Measurements from ENCODE around the gene LAMP1. TPM values are rescaled to one million over a fixed set of nuclear protein-coding genes. Genes with fewer than 3 reads are reported as not detected.

Gene LAMP1
- polyA plus RNA-seq, 1 of the 3 experiments (the other 2 are of a cell fraction): 261 TPM

DNA sequence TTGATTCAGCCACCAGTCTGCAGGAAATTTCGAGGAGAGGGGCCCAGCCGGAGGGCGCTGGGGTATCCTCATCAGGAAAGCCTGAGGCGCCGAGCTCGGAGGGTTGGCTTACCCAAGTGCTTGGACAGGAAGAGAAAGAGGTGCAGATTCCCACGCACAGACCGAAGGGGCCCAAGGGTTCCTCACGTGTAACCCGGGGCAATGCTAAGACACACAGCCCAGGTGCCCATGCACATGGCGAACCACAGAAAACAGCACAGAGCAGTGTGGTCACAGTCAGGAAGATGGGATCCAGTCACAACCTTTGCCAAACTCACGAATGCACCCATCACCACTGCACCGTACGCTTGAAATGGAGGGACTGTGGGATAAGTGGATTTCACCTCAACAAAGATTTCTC is 36.0 kb downstream of the LAMP1 start:
- POLR2A ChIA-PET: no interaction called here
- Histone ChIP-seq H3K4me1 (ENCODE audit: control insufficient read depth in 1 of 2, insufficient read depth in 2 of 2, low read depth in 1 of 2, low read length in 1 of 2) (no peaks in the 10 kb centered on the region; a peak in 1 of 4 replicates), H3K9ac (no peak overlapping the region), H4K20me1 (ENCODE audit: insufficient read depth) (no peaks in the 10 kb centered on the region), H3K4me2 (no peak overlapping the region), H3K4me3 (ENCODE audit: low read depth in 2 of 2, low read length in 1 of 2) (no peak overlapping the region), H3K9me2 (no peaks in the 10 kb centered on the region), H2AFZ (ENCODE audit: low read depth) (no peak overlapping the region), H3K36me3 (replicated peaks in 1 of 2; ENCODE audit: control insufficient read depth in 1 of 2, insufficient read depth in 2 of 2, low read length in 1 of 2) (no peaks in the 10 kb centered on the region), H3K9me3 (no peaks in the 10 kb centered on the region), H3K27ac (ENCODE audit: low read depth in 2 of 2, low read length in 1 of 2) (no peak overlapping the region), H3K27me3 (ENCODE audit: insufficient read depth) (no peaks in the 10 kb centered on the region), H3F3A (replicated peaks; ENCODE audit: insufficient read depth) (no peaks in the 10 kb centered on the region), H3K79me2 (ENCODE audit: insufficient read depth) (no peaks in the 10 kb centered on the region)
- no peak for DNase-seq
- CTCF ChIA-PET: no interaction called here
- TF ChIP-seq TCF12 (IDR thresholded peaks at IDR 0.05): no peak
- TF ChIP-seq CHD2 (IDR thresholded peaks at IDR 0.05; ENCODE audit: low read length, partially characterized antibody): no peak
- no peak for TF ChIP-seq EZH2phosphoT487 (IDR thresholded peaks at IDR 0.05; ENCODE audit: borderline replicate concordance, low read depth)
- TF ChIP-seq, protein P1, sequence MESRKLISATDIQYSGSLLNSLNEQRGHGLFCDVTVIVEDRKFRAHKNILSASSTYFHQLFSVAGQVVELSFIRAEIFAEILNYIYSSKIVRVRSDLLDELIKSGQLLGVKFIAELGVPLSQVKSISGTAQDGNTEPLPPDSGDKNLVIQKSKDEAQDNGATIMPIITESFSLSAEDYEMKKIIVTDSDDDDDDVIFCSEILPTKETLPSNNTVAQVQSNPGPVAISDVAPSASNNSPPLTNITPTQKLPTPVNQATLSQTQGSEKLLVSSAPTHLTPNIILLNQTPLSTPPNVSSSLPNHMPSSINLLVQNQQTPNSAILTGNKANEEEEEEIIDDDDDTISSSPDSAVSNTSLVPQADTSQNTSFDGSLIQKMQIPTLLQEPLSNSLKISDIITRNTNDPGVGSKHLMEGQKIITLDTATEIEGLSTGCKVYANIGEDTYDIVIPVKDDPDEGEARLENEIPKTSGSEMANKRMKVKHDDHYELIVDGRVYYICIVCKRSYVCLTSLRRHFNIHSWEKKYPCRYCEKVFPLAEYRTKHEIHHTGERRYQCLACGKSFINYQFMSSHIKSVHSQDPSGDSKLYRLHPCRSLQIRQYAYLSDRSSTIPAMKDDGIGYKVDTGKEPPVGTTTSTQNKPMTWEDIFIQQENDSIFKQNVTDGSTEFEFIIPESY (IDR thresholded peaks at IDR 0.05; ENCODE audit: borderline replicate concordance, low read depth): no peak
- TF ChIP-seq, protein P2, sequence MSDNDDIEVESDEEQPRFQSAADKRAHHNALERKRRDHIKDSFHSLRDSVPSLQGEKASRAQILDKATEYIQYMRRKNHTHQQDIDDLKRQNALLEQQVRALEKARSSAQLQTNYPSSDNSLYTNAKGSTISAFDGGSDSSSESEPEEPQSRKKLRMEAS (IDR thresholded peaks at IDR 0.05; ENCODE audit: low read depth): no peak
- TF ChIP-seq, protein P3, sequence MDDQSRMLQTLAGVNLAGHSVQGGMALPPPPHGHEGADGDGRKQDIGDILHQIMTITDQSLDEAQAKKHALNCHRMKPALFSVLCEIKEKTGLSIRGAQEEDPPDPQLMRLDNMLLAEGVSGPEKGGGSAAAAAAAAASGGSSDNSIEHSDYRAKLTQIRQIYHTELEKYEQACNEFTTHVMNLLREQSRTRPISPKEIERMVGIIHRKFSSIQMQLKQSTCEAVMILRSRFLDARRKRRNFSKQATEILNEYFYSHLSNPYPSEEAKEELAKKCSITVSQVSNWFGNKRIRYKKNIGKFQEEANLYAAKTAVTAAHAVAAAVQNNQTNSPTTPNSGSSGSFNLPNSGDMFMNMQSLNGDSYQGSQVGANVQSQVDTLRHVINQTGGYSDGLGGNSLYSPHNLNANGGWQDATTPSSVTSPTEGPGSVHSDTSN (IDR thresholded peaks at IDR 0.05): no peak
- TF ChIP-seq POLR2AphosphoS5 (IDR thresholded peaks at IDR 0.05; ENCODE audit: low read depth, low read length): no peak
- TF ChIP-seq GABPA (IDR thresholded peaks at IDR 0.05; ENCODE audit: low read depth): no peak
- TF ChIP-seq MXI1 (IDR thresholded peaks at IDR 0.05; ENCODE audit: low read depth, low read length): no peak
- TF ChIP-seq ELF1 (IDR thresholded peaks at IDR 0.05): no peak
- TF ChIP-seq NFIC (IDR thresholded peaks at IDR 0.05; ENCODE audit: borderline replicate concordance): no peak
- TF ChIP-seq FOXM1 (IDR thresholded peaks at IDR 0.05; ENCODE audit: low read depth): no peak
- TF ChIP-seq JUND (IDR thresholded peaks at IDR 0.05): no peak
- no peak for TF ChIP-seq YY1 (IDR thresholded peaks at IDR 0.05; ENCODE audit: low read depth)
- WGBS (ENCODE audit: low lambda C conversion rate): 98% methylated on average over 8 of the region's 14 CpGs

DNA sequence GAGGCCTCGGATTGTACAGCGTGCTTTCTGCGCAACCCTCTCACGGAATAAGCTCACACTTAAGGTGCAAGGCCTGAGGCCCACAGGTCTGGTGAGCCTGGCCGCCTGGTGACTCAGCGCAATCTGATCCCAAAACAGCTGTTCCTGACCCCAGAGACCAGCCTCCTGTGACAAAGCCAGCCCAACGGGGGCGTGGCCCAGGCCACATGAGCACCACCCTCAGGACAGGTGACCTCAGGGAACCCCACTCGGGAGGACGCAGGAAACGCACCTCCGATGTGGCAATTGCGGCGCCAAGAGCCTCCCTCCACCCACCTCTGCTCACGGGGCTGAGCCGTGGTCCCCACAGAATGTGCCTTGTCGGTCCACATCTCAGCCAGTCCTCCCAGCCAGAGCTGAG is 40.5 kb downstream of the LAMP1 start:
- no peak overlapping the region for H3K9ac ChIP-seq
- no peaks in the 10 kb centered on the region for H3K9me2 ChIP-seq
- no peak overlapping the region for H3K4me2 ChIP-seq
- POLR2A ChIA-PET: no interaction called here
- H3K4me3 ChIP-seq (ENCODE audit: low read depth in 2 of 2, low read length in 1 of 2): no peak overlapping the region
- no peak overlapping the region for H2AFZ ChIP-seq (ENCODE audit: low read depth)
- CTCF ChIA-PET: interaction anchor here (1.4 kb wide), 1 partner anchor 18 kb away, joined by 4 read pairs; no protein-coding TSS in a partner anchor
- 66% methylated on average over 6 of the region's 17 CpGs for WGBS (ENCODE audit: low lambda C conversion rate)
- no peaks in the 10 kb centered on the region for H3F3A ChIP-seq (replicated peaks; ENCODE audit: insufficient read depth)
- H3K4me1 ChIP-seq (ENCODE audit: control insufficient read depth in 1 of 2, insufficient read depth in 2 of 2, low read depth in 1 of 2, low read length in 1 of 2): no peaks in the 10 kb centered on the region
- no peaks in the 10 kb centered on the region for H4K20me1 ChIP-seq (ENCODE audit: insufficient read depth)
- no peaks in the 10 kb centered on the region for H3K27me3 ChIP-seq (ENCODE audit: insufficient read depth)
- H3K36me3 ChIP-seq (replicated peaks in 1 of 2; ENCODE audit: control insufficient read depth in 1 of 2, insufficient read depth in 2 of 2, low read length in 1 of 2): no peaks in the 10 kb centered on the region
- no peak overlapping the region for H3K27ac ChIP-seq (ENCODE audit: low read depth in 2 of 2, low read length in 1 of 2)
- no peaks in the 10 kb centered on the region for H3K9me3 ChIP-seq
- no peak for DNase-seq
- H3K79me2 ChIP-seq (ENCODE audit: insufficient read depth): no peaks in the 10 kb centered on the region
- TF ChIP-seq, protein P4, sequence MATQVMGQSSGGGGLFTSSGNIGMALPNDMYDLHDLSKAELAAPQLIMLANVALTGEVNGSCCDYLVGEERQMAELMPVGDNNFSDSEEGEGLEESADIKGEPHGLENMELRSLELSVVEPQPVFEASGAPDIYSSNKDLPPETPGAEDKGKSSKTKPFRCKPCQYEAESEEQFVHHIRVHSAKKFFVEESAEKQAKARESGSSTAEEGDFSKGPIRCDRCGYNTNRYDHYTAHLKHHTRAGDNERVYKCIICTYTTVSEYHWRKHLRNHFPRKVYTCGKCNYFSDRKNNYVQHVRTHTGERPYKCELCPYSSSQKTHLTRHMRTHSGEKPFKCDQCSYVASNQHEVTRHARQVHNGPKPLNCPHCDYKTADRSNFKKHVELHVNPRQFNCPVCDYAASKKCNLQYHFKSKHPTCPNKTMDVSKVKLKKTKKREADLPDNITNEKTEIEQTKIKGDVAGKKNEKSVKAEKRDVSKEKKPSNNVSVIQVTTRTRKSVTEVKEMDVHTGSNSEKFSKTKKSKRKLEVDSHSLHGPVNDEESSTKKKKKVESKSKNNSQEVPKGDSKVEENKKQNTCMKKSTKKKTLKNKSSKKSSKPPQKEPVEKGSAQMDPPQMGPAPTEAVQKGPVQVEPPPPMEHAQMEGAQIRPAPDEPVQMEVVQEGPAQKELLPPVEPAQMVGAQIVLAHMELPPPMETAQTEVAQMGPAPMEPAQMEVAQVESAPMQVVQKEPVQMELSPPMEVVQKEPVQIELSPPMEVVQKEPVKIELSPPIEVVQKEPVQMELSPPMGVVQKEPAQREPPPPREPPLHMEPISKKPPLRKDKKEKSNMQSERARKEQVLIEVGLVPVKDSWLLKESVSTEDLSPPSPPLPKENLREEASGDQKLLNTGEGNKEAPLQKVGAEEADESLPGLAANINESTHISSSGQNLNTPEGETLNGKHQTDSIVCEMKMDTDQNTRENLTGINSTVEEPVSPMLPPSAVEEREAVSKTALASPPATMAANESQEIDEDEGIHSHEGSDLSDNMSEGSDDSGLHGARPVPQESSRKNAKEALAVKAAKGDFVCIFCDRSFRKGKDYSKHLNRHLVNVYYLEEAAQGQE (IDR thresholded peaks at IDR 0.05; ENCODE audit: low read depth, low read length): no peak
- TF ChIP-seq TEAD4 (IDR thresholded peaks at IDR 0.05; ENCODE audit: borderline replicate concordance, insufficient read depth): no peak
- no peak for TF ChIP-seq NRF1 (IDR thresholded peaks at IDR 0.05; ENCODE audit: low read depth, low read length)
- TF ChIP-seq, protein P5, sequence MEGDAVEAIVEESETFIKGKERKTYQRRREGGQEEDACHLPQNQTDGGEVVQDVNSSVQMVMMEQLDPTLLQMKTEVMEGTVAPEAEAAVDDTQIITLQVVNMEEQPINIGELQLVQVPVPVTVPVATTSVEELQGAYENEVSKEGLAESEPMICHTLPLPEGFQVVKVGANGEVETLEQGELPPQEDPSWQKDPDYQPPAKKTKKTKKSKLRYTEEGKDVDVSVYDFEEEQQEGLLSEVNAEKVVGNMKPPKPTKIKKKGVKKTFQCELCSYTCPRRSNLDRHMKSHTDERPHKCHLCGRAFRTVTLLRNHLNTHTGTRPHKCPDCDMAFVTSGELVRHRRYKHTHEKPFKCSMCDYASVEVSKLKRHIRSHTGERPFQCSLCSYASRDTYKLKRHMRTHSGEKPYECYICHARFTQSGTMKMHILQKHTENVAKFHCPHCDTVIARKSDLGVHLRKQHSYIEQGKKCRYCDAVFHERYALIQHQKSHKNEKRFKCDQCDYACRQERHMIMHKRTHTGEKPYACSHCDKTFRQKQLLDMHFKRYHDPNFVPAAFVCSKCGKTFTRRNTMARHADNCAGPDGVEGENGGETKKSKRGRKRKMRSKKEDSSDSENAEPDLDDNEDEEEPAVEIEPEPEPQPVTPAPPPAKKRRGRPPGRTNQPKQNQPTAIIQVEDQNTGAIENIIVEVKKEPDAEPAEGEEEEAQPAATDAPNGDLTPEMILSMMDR (IDR thresholded peaks at IDR 0.05): no peak
- no peak for TF ChIP-seq FOSL2 (IDR thresholded peaks at IDR 0.05; ENCODE audit: borderline replicate concordance, low read depth)
- no peak for TF ChIP-seq EZH2phosphoT487 (IDR thresholded peaks at IDR 0.05; ENCODE audit: borderline replicate concordance, low read depth)
- TF ChIP-seq, protein P6, sequence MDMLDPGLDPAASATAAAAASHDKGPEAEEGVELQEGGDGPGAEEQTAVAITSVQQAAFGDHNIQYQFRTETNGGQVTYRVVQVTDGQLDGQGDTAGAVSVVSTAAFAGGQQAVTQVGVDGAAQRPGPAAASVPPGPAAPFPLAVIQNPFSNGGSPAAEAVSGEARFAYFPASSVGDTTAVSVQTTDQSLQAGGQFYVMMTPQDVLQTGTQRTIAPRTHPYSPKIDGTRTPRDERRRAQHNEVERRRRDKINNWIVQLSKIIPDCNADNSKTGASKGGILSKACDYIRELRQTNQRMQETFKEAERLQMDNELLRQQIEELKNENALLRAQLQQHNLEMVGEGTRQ (IDR thresholded peaks at IDR 0.05; ENCODE audit: borderline replicate concordance, low read depth, low read length): no peak
